NT2/D1 (cell line): ENCODE results near the gene CREG2.

Source experiments
- DNase-seq: peaks from one replicate; pipeline ENCODE4 v3.0.0-alpha.2; 2011; ENCODE audit warnings: low read depth, low spot score
- H3K27me3 ChIP-seq: 2 replicates; pipeline ENCODE4 v1.6.0; 2011; ENCODE audit warnings: mild to moderate bottlenecking; ENCODE audit not compliant: insufficient read length, insufficient read depth
- H3K36me3 ChIP-seq: 2 replicates; pipeline ENCODE4 v1.6.1; 2011; ENCODE audit warnings: mild to moderate bottlenecking, low read length, mixed read lengths; ENCODE audit not compliant: insufficient read depth, insufficient read length
- H3K4me1 ChIP-seq: 2 replicates; pipeline ENCODE4 v1.5.1; 2011; ENCODE audit not compliant: insufficient read depth, insufficient read length
- H3K4me3 ChIP-seq: 2 replicates; pipeline ENCODE4 v1.5.1; 2011; ENCODE audit warnings: low read depth; ENCODE audit not compliant: insufficient read length
- H3K9ac ChIP-seq: 2 replicates; pipeline ENCODE4 v1.6.0; 2011; ENCODE audit warnings: low read depth; ENCODE audit not compliant: insufficient read length
- H3K9me3 ChIP-seq: 2 replicates; pipeline ENCODE4 v1.5.1; 2011; ENCODE audit warnings: mild to moderate bottlenecking, low read length; ENCODE audit not compliant: insufficient read depth
- SUZ12 ChIP-seq: IDR thresholded peaks from 2 replicates; pipeline ENCODE4 v1.6.1; 2011; ENCODE audit not compliant: insufficient read length, insufficient read depth; ENCODE audit errors: extremely low read depth
- YY1 ChIP-seq: IDR thresholded peaks from 2 replicates; pipeline ENCODE4 v1.6.1; 2011; ENCODE audit not compliant: insufficient read length, insufficient read depth
- ZNF274 ChIP-seq: IDR thresholded peaks from 2 replicates; pipeline ENCODE4 v1.6.1; 2011; ENCODE audit warnings: mild to moderate bottlenecking, low read depth, low read length

The CREG2 gene

GRCh38 chr2:101400506-101401325 lies 13.4 kb upstream of the CREG2 start:
- H3K27me3 ChIP-seq = no peaks in the 10 kb centered on the region
- H3K9ac ChIP-seq = no peak overlapping the region
- TF ChIP-seq SUZ12 (no peak), ZNF274 (no peak), YY1 (no peak)
- no peak overlapping the region for H3K4me3 ChIP-seq
- DNase-seq = no peak
- H3K9me3 ChIP-seq = no peaks in the 10 kb centered on the region
- no peaks in the 10 kb centered on the region for H3K36me3 ChIP-seq
- H3K4me1 ChIP-seq = peaks cover 2% of the 10 kb centered on the region

GRCh38 chr2:101400048-101400447 lies 12.7 kb upstream of the CREG2 start:
- Histone ChIP-seq H3K36me3 (no peaks in the 10 kb centered on the region), H3K9ac (no peak overlapping the region), H3K4me3 (no peak overlapping the region), H3K27me3 (no peaks in the 10 kb centered on the region), H3K9me3 (no peaks in the 10 kb centered on the region), H3K4me1 (peaks cover 2% of the 10 kb centered on the region)
- no peak for DNase-seq
- TF ChIP-seq ZNF274 (no peak), SUZ12 (no peak), YY1 (no peak)

DNA sequence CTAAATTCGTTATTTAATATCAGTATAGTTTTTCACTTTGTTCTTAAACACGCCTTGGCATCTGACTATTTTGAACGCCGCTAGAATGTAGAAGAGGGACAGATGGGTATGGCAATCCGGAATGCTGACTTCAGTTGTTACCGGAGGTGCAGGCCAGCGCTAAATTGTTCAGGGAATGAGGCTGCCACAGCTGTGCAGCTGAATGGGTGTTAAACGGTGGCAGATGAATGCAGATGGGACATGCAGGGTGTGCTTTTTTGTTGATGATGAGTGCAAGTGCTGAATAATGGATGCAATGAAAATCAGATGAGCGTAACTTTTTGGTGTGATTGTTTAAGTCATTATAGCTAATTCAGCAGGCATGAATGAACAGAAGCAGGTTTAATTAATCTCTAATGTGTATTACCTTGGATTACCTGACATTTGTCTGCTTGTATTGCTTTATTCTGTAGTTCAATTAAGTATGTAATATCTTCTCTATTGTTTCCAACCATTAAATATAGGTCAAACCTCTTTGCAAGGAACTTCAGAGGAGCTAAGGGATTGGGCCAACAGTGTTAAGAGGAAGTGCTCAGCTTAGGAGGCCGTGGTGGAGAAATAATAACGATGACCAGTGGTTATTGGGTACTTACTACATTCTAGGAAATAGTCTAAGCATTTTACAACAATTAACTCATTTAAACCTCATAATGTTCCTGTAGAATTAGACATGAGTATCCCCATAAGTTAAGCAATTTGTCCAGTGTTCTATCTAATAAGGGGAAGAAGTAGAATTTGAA lies 11.9 kb upstream of the CREG2 start:
- H3K27me3 ChIP-seq = no peaks in the 10 kb centered on the region

GRCh38 chr2:101398116-101398821 lies 11.0 kb upstream of the CREG2 start:
- H3K27me3 ChIP-seq = no peaks in the 10 kb centered on the region
- TF ChIP-seq SUZ12 = no peak
- no peak for TF ChIP-seq ZNF274
- TF ChIP-seq YY1 = no peak
- no peaks in the 10 kb centered on the region for H3K9me3 ChIP-seq
- H3K9ac ChIP-seq = no peak overlapping the region
- H3K36me3 ChIP-seq = no peaks in the 10 kb centered on the region
- H3K4me1 ChIP-seq = peaks cover 2% of the 10 kb centered on the region
- no peak for DNase-seq
- H3K4me3 ChIP-seq = no peak overlapping the region

More for the DNA sequence above, 11.9 kb upstream of the CREG2 start:
- H3K4me1 ChIP-seq = peaks cover 2% of the 10 kb centered on the region
- TF ChIP-seq SUZ12 (no peak), ZNF274 (no peak), YY1 (no peak)
- no peak for DNase-seq
- no peak overlapping the region for H3K9ac ChIP-seq
- H3K4me3 ChIP-seq = no peak overlapping the region
- H3K9me3 ChIP-seq = no peaks in the 10 kb centered on the region
- no peaks in the 10 kb centered on the region for H3K36me3 ChIP-seq

GRCh38 chr2:101396316-101396717 lies 9.0 kb upstream of the CREG2 start:
- Histone ChIP-seq H3K36me3 (no peaks in the 10 kb centered on the region), H3K27me3 (no peaks in the 10 kb centered on the region), H3K4me1 (peaks cover 2% of the 10 kb centered on the region), H3K9me3 (no peaks in the 10 kb centered on the region), H3K9ac (no peak overlapping the region), H3K4me3 (no peak overlapping the region)
- DNase-seq = no peak
- no peak for TF ChIP-seq YY1
- TF ChIP-seq SUZ12 = no peak
- no peak for TF ChIP-seq ZNF274

DNA sequence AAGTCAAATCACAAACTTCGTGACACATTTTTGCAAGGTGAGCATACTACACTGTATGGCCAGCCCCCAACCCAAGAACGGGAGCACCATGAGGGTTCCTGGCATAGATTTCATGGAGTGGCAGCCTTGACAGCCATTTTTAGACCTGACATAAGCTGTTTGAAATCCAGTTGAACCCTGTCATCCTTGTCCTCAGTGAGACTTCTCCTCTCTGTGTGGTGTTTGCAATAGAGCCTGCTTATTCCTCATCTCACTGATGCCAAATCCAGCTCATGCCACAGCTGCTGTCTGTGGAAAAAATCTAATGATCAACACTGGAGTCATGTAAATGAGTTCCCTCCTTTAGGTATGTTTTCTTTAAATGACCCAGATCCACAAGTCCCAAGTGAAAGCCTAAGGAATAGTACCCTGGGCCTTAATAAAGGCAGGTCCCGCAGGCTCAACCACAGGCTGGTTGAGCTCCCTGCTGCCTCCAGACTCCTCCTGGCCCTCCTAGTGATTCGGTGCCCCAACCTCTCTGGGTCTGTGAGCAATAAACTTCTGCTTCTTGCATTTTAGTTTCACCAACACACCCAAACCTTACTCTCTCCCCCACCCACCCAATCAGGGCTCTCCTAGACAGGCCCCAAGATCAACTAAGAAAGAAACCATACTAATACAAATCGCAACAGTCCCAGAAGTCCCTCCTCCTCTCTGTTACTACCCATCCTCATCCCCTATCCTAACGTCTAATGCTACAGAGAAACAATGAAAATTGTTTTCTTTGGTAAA lies 8.4 kb upstream of the CREG2 start:
- no peaks in the 10 kb centered on the region for H3K9me3 ChIP-seq
- no peak overlapping the region for H3K4me3 ChIP-seq
- TF ChIP-seq YY1 = no peak
- no peak for TF ChIP-seq SUZ12
- TF ChIP-seq ZNF274 = no peak
- H3K36me3 ChIP-seq = no peaks in the 10 kb centered on the region
- no peaks in the 10 kb centered on the region for H3K27me3 ChIP-seq
- no peak for DNase-seq
- no peak overlapping the region for H3K9ac ChIP-seq
- H3K4me1 ChIP-seq = peaks cover under 1% of the 10 kb centered on the region
